Effector memory CD4-positive, alpha-beta T cell (primary cell): ENCODE data around the gene ANKRD39.

ENCODE experiments used
- DNase-seq, 3 donors: peaks; one replicate each; pipeline ENCODE4 v3.0.0-alpha.2; 2020
- H3K27ac ChIP-seq: 2 replicates; pipeline ENCODE4 v1.7.0; 2013; ENCODE audit warnings: mild to moderate bottlenecking, low read length, moderate library complexity; ENCODE audit not compliant: insufficient read depth, poor library complexity, severe bottlenecking
- H3K27me3 ChIP-seq: replicated peaks from 2 replicates; pipeline ENCODE4 v1.7.0; 2013; ENCODE audit warnings: mild to moderate bottlenecking, low read length; ENCODE audit not compliant: insufficient read depth, control insufficient read depth, poor library complexity, severe bottlenecking
- H3K36me3 ChIP-seq: 2 replicates; pipeline ENCODE4 v1.7.0; 2013; ENCODE audit warnings: mild to moderate bottlenecking, low read length, moderate library complexity; ENCODE audit not compliant: control insufficient read depth, insufficient read depth
- H3K4me1 ChIP-seq: 2 replicates; pipeline ENCODE4 v1.7.0; 2013; ENCODE audit warnings: low read length, mild to moderate bottlenecking; ENCODE audit not compliant: control insufficient read depth, insufficient read depth, poor library complexity, severe bottlenecking
- H3K4me3 ChIP-seq: 2 replicates; pipeline ENCODE4 v1.7.0; 2013; ENCODE audit warnings: low read length, low read depth, mild to moderate bottlenecking; ENCODE audit not compliant: insufficient read depth, poor library complexity, severe bottlenecking
- H3K9me3 ChIP-seq: 2 replicates; pipeline ENCODE4 v1.7.0; 2013; ENCODE audit warnings: mild to moderate bottlenecking, low read length, moderate library complexity; ENCODE audit not compliant: control insufficient read depth

ANKRD39 gene

GRCh38 chr2:96841701-96842495 lies 15.9 kb downstream of the ANKRD39 start:
- Histone ChIP-seq H3K27me3 (no peaks in the 10 kb centered on the region), H3K36me3 (peaks cover 7% of the 10 kb centered on the region), H3K27ac (no peak overlapping the region), H3K9me3 (no peaks in the 10 kb centered on the region), H3K4me1 (peaks cover 18% of the 10 kb centered on the region), H3K4me3 (no peak overlapping the region)
- DNase-seq = no peak

DNA sequence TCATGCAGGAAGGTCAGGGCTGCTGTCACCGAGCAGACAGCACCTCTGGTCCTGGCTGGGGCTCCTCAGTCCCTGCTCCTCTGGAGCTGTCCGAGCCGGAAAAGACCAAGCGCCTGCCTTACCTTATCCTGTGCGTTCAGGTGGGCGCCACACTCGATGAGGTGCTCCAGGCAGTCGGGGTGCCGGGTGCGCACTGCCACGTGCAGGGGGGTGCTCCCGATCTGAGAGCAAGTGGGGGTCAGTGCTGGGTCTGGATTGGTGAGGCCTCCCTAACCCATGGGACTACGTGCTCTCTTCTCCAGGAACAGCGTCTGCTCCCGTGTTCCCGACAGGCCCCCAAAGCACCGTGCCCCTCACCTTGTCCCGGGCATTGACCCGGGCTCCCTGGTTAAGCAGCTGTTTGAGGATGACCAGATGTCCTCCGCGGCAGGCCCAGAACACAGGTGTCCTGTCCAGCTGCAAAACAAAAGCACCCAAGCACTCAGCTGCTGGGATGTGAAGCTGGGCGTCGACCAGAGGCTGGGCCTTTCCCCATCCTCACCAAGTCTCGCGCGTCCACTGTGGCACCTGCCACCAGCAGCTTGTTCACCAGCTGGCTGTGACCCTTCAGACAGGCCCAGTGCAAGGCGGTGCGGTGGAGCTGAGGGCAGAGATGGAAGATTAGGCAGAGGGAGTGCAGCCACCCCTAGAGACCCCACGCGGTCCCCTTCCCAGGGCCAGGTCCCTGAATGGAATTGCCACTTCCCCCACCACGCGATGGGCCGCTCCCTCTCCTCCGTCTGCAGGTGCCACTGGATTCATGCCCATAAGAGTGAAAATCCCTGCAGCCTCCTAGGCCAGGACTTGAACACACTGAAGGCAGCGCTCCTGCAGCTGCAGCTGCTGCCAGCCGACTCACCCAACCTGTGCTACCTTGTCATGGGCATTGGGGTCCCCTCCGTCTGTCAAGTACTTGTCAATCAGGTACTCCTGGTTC lies 17.7 kb downstream of the ANKRD39 start:
- DNase-seq = no peak
- H3K4me3 ChIP-seq = peak overlapping the region; percentile 38
- H3K9me3 ChIP-seq = no peaks in the 10 kb centered on the region
- H3K27me3 ChIP-seq = no peaks in the 10 kb centered on the region
- peaks cover 18% of the 10 kb centered on the region for H3K4me1 ChIP-seq
- no peak overlapping the region for H3K27ac ChIP-seq
- peaks cover 5% of the 10 kb centered on the region for H3K36me3 ChIP-seq

GRCh38 chr2:96839293-96839874 lies 18.4 kb downstream of the ANKRD39 start:
- peak overlapping the region; percentile 38 for H3K4me3 ChIP-seq

GRCh38 chr2:96838345-96839292 lies 19.2 kb downstream of the ANKRD39 start:
- peak overlapping the region; percentile 38 for H3K4me3 ChIP-seq

More at GRCh38 chr2:96839293-96839874, 18.4 kb downstream of the ANKRD39 start:
- Histone ChIP-seq H3K27ac (peak overlapping the region; percentile 56), H3K9me3 (no peaks in the 10 kb centered on the region), H3K36me3 (peaks cover under 1% of the 10 kb centered on the region), H3K27me3 (no peaks in the 10 kb centered on the region), H3K4me1 (peaks cover 18% of the 10 kb centered on the region)
- peak; percentile 66 to 74 (median 74) for DNase-seq

GRCh38 chr2:96837575-96837974 lies 20.2 kb downstream of the ANKRD39 start:
- Histone ChIP-seq H3K4me1 (peaks cover 18% of the 10 kb centered on the region), H3K27me3 (no peaks in the 10 kb centered on the region), H3K36me3 (peaks cover 9% of the 10 kb centered on the region), H3K9me3 (no peaks in the 10 kb centered on the region), H3K27ac (no peak overlapping the region), H3K4me3 (no peak overlapping the region)
- DNase-seq = no peak

More at GRCh38 chr2:96838345-96839292, 19.2 kb downstream of the ANKRD39 start:
- Histone ChIP-seq H3K4me1 (peaks cover 18% of the 10 kb centered on the region), H3K27me3 (no peaks in the 10 kb centered on the region), H3K36me3 (peaks cover under 1% of the 10 kb centered on the region), H3K9me3 (no peaks in the 10 kb centered on the region), H3K27ac (peak overlapping the region; percentile 56)
- DNase-seq = no peak

DNA sequence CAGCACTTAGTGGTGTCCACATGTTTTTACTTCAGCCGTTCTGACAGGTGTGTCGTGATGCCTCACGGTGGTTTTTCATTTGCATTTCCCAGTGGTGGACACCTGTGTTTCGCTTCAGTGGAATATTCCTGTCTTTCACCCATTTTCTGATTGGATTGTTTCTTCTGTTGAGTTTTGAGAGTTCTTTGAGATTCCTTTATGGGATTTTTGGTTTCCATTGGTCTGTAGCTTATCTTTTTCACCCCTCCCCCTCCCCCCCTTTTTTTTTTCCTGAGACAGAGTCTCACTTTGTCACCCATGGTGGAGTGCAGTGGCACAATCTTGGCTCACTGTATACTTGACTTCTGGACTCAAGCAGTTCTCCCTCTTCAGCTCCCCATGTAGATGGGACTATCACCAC lies 22.0 kb downstream of the ANKRD39 start:
- peaks cover 27% of the 10 kb centered on the region for H3K36me3 ChIP-seq
- no peaks in the 10 kb centered on the region for H3K27me3 ChIP-seq
- H3K27ac ChIP-seq = no peak overlapping the region
- H3K4me1 ChIP-seq = peaks cover 18% of the 10 kb centered on the region
- DNase-seq = no peak
- H3K9me3 ChIP-seq = no peaks in the 10 kb centered on the region
- no peak overlapping the region for H3K4me3 ChIP-seq

GRCh38 chr2:96832754-96833507 lies 24.9 kb downstream of the ANKRD39 start:
- Histone ChIP-seq H3K4me3 (no peak overlapping the region), H3K27me3 (no peaks in the 10 kb centered on the region), H3K27ac (no peak overlapping the region), H3K9me3 (no peaks in the 10 kb centered on the region), H3K36me3 (peaks cover 53% of the 10 kb centered on the region), H3K4me1 (no peaks in the 10 kb centered on the region)
- no peak for DNase-seq

DNA sequence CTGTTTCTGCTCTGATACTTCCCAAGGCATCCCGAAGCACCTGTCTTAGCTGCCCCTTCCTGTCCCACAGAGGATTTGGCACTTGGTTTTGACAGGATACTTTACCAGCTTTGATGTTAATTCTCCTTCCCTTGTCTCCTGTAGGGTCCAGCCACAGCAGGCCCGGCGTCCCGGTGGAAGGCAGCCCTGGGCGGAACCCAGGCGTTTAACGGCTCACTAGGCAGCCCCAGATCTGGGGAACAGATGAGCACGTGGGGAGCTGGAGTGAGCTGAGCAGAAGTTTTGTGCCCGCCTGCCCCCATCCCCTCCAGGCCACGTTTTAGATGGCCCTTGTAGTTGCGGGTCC lies 25.4 kb downstream of the ANKRD39 start:
- no peak overlapping the region for H3K4me3 ChIP-seq
- no peaks in the 10 kb centered on the region for H3K9me3 ChIP-seq
- H3K36me3 ChIP-seq = peaks cover 58% of the 10 kb centered on the region

More for the DNA sequence above, 25.4 kb downstream of the ANKRD39 start:
- Histone ChIP-seq H3K4me1 (no peaks in the 10 kb centered on the region), H3K27me3 (no peaks in the 10 kb centered on the region), H3K27ac (no peak overlapping the region)
- DNase-seq = no peak
